Skin epidermis (tissue), 12 donors: ENCODE data around the gene NSF.
"Not testable (repeated sequence)": the region's sequence is repeated elsewhere in the genome, so short reads cannot be mapped to it uniquely, and the experiment has no call there.

Experiments
- H3K27ac ChIP-seq, 21 experiments: fragments of 200-600 bp; sonication (generic) in 11 of 21; one replicate each; pipeline ENCODE4 v1.5.0; 2020; ENCODE audit warnings: mild to moderate bottlenecking in 3 of 21, inconsistent platforms in 2 of 21, moderate library complexity in 2 of 21
- H3K4me3 ChIP-seq, 7 experiments: fragments of 200-600 bp; sonication (generic) in 2 of 7; one replicate each; pipeline ENCODE4 v1.5.0; 2020; ENCODE audit warnings: inconsistent platforms in 2 of 7, mild to moderate bottlenecking in 2 of 7, moderate library complexity in 1 of 7

NSF gene

GRCh38 chr17:46790216-46790615, 199.7 kb downstream of the NSF start:
- Histone ChIP-seq H3K27ac (no peak overlapping the region), H3K4me3 (no peak overlapping the region)

- Histone ChIP-seq H3K27ac (no peak overlapping the region), H3K4me3 (no peak overlapping the region)
Observed at GRCh38 chr17:46791531-46791930, 201.1 kb downstream of the NSF start.

- Histone ChIP-seq H3K27ac (no peak overlapping the region), H3K4me3 (no peak overlapping the region)
Observed at GRCh38 chr17:46792071-46792470, 201.6 kb downstream of the NSF start.

GRCh38 chr17:46793023-46793422, 202.6 kb downstream of the NSF start:
- H3K4me3 ChIP-seq, H3K27ac ChIP-seq: not testable (repeated sequence)

- Histone ChIP-seq H3K27ac (no peak overlapping the region), H3K4me3 (no peak overlapping the region)
Observed at GRCh38 chr17:46793541-46793940, 203.1 kb downstream of the NSF start.

- H3K27ac ChIP-seq, result no peak overlapping the region
- H3K4me3 ChIP-seq, result no peak overlapping the region
Observed at GRCh38 chr17:46794318-46794717, 203.8 kb downstream of the NSF start.

- Histone ChIP-seq H3K4me3 (no peak overlapping the region), H3K27ac (no peak overlapping the region)
Observed at GRCh38 chr17:46795379-46795952, 205.0 kb downstream of the NSF start.

- no peak overlapping the region for H3K27ac ChIP-seq
Observed at GRCh38 chr17:46796084-46796483, 205.6 kb downstream of the NSF start.

GRCh38 chr17:46796524-46796923, 206.1 kb downstream of the NSF start:
- no peak overlapping the region for H3K4me3 ChIP-seq
- no peak overlapping the region for H3K27ac ChIP-seq

More at GRCh38 chr17:46796084-46796483, 205.6 kb downstream of the NSF start:
- H3K4me3 ChIP-seq, result no peak overlapping the region

- Histone ChIP-seq H3K4me3 (no peak overlapping the region), H3K27ac (no peak overlapping the region)
Observed at GRCh38 chr17:46796956-46797530, 206.6 kb downstream of the NSF start.

- Histone ChIP-seq H3K4me3 (no peak overlapping the region), H3K27ac (no peak overlapping the region)
Observed at GRCh38 chr17:46800573-46800972, 210.1 kb downstream of the NSF start.

- H3K4me3 ChIP-seq, result no peak overlapping the region
Observed at GRCh38 chr17:46802800-46803199, 212.3 kb downstream of the NSF start.

GRCh38 chr17:46803544-46803943, 213.1 kb downstream of the NSF start:
- no peak overlapping the region for H3K27ac ChIP-seq

More at GRCh38 chr17:46802800-46803199, 212.3 kb downstream of the NSF start:
- no peak overlapping the region for H3K27ac ChIP-seq

GRCh38 chr17:46805771-46806170, 215.3 kb downstream of the NSF start:
- Histone ChIP-seq H3K27ac (no peak overlapping the region), H3K4me3 (no peak overlapping the region)

More at GRCh38 chr17:46803544-46803943, 213.1 kb downstream of the NSF start:
- H3K4me3 ChIP-seq, result no peak overlapping the region
